Measurements from ENCODE around the gene STX17.

STX17 gene

DNA sequence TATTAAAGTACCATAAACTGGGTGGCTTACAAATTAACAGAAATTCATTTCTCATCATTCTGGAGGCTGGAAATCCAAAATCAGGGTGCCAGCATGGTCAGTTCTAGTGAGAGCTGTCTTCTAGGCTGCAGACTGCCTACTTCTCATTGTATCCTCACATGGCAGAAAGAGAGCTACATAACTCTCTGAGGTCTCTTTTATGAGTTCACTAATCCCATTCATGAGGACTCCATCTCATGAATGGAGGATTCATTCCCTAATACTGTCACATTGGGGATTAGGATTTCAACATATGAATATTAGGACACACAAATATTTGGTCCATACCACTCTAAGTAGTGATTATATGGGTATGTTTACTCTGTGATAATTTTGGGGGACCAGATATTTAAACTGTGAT is 108.4 kb downstream of the STX17 start:
- no peaks in the 10 kb centered on the region; the same call in 1 of the 2 replicates for H3K9me3 ChIP-seq (ENCODE audit: control insufficient read depth, insufficient read depth, low read length)
- H3K4me1 ChIP-seq (ENCODE audit: insufficient read depth, low read length): no peaks in the 10 kb centered on the region
- H3K9ac ChIP-seq (ENCODE audit: low read depth, low read length): no peak overlapping the region
- H3K36me3 ChIP-seq (ENCODE audit: insufficient read depth, low read length): no peaks in the 10 kb centered on the region; the same call in 1 of the 2 replicates

DNA sequence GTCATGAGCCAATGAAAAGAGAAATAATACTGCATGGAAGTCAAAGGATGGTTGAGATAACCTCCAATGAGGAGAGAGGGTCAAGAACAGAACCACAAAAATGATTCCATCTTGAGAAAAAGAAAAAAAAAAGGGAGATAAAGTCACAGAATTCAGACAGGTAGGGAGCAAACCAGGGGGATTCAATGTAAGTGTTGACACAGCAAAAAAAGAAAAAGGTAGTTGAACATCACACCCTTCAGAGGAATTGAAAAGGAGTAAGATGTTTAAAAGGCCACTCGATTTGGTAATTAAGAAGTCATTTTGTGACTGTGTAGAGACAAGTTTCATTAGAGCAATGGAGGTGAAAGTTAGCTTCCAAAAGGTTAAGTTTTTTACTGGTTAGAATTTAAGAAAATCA is 113.1 kb downstream of the STX17 start:
- Histone ChIP-seq H3K4me1 (ENCODE audit: insufficient read depth, low read length) (no peaks in the 10 kb centered on the region), H3K9me3 (ENCODE audit: control insufficient read depth, insufficient read depth, low read length) (no peaks in the 10 kb centered on the region), H3K36me3 (ENCODE audit: insufficient read depth, low read length) (no peaks in the 10 kb centered on the region; the same call in 1 of the 2 replicates), H3K9ac (ENCODE audit: low read depth, low read length) (no peak overlapping the region)
